IPS-NIHi7 (cell line): ENCODE data around the gene KCNRG.
"Not testable (repeated sequence)": the region's sequence is repeated elsewhere in the genome, so short reads cannot be mapped to it uniquely, and the experiment has no call there.

ENCODE experiments used
- DNase-seq: peaks from one replicate; pipeline ENCODE4 v3.0.0; 2012; ENCODE audit warnings: mixed read lengths; ENCODE audit errors: extremely low spot score

Gene KCNRG, protein sequence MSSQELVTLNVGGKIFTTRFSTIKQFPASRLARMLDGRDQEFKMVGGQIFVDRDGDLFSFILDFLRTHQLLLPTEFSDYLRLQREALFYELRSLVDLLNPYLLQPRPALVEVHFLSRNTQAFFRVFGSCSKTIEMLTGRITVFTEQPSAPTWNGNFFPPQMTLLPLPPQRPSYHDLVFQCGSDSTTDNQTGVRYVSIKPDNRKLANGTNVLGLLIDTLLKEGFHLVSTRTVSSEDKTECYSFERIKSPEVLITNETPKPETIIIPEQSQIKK

DNA sequence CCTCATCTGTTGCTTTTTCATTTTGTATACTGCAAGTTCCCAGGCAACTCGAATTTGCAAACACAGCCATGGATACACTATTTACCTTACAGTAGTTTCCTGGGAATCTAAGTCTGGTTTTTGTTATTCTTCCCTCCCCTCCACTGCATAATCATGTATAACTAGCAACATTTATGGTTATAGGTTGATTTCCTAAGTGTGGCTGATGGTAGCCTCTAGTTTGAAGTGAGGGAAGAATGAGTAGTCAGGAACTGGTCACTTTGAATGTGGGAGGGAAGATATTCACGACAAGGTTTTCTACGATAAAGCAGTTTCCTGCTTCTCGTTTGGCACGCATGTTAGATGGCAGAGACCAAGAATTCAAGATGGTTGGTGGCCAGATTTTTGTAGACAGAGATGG is at the start of gene KCNRG:
Gene KCNRG (plus strand): TSS at position 187 of the 400 bp plus-strand sequence. CDS start 50 bp downstream, at position 237.
- DNase-seq, result peak; percentile 8

DNA sequence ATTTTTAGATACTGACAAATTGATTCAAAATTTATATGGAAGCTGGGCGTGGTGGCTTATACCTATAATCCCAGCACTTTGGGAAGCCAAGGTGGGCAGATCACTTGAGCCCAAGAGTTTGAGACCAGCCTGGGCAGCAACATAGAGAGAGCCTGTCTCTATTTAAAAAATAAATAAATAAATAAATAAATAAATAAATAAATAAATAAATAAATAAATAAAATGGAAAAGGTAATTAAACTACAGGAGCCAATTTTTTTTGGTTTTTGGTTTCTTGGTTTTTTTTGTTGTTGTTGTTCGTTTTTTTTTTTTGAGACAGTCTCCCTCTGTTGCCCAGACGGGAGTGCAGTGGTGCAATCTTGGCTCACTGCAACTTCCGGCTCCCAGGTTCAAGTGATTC is 47.8 kb upstream of the KCNRG start:
- DNase-seq, result no peak

DNA sequence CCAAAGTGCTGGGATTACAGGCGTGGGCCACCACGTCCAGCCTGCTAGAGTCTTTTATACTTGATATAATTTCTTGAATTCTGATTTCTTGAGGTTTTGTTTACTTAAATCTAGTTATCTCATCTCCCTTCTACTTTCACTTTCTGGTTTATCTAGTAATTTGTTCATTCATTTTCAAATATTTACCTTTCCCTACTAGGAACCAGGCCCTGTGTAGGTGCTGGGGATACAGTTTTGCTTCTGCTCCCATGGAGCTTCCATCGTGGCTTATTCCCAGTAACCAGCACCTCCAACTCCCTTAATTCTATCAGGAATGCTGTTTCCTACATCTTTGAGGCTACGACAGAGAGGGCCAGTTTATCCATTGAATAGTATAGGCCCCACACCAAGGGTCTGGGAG is 42.5 kb upstream of the KCNRG start:
- no peak for DNase-seq

DNA sequence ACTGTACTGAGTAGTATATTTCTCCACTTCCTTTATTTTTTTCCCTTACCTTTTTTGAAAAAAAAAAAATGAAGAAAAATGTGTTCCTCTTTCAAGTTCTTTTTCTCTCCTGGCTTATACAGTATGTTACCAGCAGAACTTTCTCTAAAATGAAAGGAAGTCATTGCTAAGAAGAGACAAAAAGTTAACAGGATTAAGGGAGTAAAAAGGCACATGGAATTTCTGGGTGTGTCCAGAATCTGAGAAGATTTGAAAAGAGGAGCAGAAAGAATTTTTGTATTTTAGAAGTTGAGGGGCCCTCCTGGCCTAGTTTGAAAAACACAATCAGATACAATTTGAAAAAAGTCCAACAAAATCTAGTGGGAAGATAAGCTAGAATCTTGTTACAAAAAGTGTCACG is 39.4 kb upstream of the KCNRG start:
- no peak for DNase-seq

DNA sequence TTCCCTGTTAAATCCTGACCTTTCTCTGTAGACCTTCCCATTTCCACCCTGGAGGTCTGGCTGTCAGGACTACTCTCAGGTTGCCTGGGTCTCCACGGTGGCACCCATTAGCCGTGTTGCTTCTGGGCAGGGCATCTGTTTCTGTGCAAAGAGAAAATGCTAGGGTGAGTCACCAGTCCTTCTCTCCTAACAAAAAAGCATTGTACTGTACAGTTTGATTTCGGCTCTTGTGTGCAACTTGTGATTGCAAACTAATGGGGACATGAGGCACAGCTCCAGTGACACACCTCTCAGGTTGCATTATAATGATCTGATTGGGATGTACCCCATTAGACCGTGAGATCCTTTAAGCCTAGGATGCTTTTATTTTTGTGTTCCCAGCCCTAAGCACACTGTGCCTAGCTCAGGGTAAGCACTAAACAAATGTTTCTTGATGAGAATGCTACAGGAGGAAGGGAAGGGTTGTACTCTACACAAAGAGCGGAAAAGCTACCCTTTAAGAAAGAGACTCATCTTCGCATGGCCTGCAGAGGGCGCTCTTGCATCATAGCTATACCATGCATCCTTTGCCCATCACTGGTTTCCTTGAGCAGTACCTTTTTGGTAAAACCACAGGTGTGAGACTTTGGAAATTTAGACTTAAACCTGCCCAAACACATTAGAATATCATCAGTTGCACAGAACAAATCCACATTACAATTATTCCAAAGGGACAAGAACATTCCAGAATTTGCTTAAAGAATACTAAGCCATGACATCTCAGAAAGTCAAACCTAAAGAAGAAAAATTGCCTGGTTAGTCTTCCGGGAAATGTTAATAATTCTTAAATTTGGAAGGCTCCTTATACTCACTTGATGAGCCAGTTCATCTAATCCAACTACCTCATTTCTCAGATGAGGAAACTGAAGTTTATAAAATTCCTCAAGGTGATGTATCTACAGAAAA is 38.7 kb upstream of the KCNRG start:
- peak; percentile 84 for DNase-seq

DNA sequence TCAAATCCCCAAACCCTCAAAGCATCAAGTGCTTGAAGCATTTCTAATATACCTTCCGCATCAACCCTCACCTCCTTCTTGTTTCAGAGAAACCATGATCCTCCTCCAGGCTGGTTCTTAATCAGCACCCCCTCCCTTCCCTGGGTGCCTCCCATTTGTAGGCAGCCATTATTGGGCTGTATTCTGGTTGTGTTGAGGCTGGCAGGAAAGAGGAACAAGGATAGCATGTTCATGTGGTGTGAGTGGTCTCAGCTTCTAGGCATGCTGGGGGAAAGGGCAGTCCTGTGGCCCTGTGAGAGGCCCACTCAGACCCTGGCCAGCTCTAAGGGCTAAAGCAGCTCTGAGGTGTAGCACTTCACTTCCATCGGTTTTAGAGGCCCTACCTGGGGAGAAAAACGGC is 37.3 kb upstream of the KCNRG start:
- no peak for DNase-seq

DNA sequence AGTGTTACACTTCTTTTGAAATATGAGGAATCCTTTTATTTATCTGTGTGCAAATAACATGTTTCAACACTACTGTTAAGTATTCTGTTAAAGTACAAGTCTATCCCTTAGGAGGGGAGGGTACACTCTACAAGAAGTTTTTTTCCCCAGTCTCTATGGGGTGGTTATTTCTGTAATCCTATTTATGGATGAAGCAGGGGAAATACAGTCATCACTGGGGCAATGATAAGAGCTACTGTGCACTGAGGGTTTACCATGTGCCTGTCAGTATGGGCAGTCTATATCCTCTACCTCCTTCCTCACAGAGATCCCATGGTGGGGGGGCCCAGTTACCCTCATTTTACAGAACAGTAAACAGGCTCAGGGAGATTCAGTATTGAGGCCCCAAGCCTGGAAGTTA is 35.0 kb upstream of the KCNRG start:
- DNase-seq, result no peak

DNA sequence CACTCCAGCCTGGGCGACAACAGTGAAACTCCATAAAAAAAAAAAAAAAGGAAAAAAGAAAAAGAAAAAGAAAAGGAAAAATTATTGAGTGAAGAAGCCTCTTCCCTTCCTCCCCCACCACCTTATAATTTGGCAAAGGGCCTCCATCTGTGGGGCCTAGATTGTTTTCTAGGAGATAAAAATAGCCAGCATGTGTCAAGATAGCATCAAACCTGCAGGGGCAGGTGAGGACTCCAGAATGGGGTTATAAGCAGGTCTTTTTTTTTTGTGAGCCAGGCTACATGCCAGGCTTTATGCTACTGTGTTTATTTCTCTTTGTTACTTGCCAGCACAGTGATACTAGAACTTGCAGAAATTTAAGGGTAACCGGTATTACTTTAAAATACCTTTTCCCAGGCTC is 30.1 kb upstream of the KCNRG start:
- DNase-seq, result no peak

DNA sequence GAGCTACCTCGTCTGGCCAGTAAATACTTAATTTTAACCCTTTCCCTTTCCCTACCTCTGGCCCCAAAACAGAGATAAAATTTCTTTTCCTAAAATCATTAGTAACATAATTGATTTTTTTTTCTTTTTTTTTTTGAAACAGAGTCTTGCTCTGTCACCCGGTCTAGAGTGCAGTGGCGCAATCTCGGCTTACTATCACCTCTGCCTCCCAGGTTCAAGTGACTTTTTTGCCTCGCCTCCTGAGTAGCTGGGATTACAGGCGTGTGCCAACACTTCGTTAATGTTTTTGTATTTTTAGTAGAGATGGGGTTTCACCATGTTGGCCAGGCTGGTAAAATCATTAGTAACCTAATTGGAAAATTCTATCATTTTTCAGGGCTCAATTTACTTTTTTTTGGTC is 28.8 kb upstream of the KCNRG start:
- DNase-seq, result no peak

DNA sequence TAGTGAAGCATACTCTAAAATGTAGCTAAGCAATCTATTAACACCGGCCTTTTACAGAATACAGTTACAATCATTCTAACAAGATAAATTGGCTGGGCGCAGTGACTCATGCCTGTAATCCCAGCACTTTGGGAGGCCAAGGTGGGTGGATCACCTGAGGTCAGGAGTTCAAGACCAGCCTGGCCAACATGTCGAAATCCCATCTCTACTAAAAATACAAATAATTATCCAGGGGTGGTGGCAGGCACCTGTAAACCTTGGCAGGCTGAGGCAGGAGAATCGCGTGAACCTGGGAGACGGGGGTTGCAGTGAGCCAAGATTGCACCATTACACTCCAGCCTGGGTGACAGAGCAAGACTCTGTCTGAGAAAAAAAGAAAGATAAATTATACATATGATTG is 24.6 kb upstream of the KCNRG start:
- DNase-seq, result not testable (repeated sequence)

DNA sequence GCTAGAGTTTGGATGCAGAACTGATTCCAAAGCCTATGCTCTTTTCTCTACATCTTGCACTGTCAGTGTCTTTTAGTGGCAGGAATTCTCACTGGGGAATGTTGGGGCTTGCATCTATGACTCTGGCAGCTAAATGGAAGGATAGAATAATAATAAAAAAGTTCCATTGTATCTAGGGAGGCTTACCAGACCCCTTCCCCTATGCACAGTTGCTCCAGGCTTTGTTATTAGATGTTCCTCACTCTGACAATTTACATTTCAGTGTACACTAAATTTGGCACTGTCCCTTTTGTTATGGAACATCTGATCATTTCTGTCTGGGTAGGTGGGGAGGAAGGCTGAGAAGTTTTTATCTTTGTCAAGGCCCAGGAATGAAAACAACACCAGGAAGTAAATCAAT is 22.1 kb upstream of the KCNRG start:
- DNase-seq, result no peak

DNA sequence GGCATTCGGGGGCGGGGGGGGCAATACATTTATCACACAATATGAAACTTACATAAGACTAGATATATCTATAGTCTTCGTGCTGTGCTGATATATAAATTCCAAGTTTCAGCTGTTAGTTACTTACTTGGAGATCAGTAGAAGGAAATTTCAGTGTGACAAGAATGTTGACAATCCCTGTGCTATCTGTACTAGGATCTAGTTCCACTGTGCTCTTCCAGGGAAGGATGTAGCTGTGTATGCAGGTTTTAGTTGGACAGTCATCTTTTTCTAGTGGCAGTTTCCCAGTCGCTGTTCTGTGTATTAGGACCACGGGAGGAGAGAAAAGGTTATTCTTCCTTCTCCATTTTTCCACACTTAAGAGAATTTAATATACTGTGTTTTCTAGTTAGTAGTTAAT is 21.6 kb upstream of the KCNRG start:
- no peak for DNase-seq

DNA sequence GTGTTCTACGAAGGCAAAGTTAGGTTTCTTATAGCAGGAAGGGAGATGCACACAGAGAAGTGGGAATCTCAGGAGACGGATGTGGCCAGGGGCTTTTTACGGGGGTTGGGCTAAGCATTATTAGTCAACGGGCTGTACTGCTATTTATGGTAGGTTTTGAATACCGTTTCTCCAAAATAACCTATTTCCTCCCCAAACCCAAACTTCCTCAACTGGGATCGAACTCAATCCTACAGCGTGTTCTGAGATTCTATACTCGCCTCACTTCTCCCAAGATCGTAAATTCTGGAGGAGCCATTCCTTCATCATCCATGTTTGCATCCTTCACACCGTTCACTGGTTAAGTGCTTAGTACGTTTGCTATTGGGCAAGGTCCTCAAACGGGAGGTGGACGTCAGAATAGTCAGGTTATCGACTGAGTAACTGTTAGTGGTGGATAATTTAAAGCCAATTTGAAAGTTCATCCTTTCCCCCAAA is 19.6 kb upstream of the KCNRG start:
- DNase-seq, result no peak

DNA sequence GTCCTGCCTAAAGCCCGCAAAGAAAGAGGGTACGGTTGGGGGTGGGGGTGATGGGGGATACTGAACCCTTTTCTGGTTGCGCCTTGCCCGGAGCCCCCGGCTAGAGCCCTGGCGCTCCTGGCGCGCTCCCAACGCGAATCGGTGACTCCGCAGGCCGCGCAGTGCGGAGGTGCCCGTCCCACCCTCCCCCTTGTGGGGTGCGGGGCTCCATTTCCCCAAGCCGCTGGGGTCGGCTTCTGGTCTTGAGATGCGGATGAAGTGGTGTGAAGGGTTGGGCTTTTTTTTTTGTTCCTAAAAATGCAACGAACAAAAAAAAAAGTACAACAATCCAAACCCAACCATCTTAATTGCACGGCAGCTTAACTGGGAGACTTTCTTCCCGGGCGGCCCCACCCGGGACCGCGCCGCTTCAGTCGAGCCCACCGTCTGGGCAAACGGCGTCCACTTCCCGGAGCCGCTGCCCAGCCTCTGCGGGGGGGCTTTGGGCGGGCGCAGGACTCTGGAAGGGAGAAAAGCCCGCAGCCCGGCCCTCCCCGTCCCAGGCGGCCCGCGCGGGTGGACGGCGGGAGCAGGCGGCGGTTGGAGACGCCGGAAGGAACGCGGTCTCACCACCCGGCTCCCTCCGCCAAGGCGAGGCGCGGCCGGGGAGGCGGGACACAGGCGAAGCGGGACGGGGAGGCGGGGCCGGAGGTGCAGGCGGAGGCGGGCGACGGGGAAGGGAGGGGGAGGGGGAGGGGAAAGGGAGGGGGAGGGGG is 18.9 kb upstream of the KCNRG start:
- DNase-seq, result peak; percentile 91

DNA sequence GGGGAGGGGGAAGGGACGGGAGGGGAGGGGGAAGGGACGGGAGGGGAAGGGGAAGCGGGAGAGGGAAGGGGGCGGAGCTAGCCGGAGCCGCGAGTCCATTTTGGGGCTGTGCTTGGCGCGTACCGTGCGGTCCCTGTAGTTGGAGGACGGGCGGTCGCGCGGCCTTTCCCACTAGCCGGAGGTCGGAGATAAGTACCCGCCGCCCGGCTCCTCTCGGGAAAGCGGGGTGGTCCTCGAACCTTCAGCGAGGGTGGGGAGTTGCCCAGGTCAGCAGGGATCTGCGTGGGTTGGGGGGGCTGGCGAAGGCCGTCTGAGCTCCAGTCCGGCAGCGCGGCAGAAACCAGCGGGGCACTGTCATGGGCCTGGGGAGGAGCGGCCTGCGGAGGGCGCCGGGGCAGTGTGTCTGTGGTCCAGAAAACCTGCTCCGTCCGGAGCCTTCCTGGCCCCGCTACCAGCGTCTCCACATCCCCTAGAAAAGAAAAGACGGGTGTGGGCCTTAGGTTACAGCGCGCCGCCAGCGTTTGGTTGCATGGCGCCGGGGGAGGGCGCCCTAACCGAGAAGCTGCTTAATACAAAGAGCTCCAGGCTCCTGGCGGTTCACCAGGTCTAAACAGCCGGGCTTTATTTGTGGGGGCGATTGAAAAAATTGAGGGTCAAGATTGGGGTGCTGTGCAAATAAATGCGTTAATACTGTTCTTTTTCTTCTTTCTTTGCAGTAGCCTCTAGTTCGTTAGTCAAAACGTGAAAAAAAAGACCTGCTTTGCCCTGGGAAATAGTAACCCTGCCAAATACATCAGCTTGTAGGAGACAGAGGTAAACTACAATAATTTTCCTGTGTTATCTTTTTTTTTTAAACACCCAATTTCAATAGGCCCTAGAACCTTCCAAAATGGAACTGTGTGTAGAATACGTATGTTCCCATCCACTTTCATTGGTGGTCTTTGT is 18.0 kb upstream of the KCNRG start, which contains the start of gene TRIM13:
Gene TRIM13 (plus strand): TSS at position 92 of the 945 bp plus-strand sequence. CDS start 14,899 bp downstream, outside the sequence.
- DNase-seq, result peak; percentile 70

DNA sequence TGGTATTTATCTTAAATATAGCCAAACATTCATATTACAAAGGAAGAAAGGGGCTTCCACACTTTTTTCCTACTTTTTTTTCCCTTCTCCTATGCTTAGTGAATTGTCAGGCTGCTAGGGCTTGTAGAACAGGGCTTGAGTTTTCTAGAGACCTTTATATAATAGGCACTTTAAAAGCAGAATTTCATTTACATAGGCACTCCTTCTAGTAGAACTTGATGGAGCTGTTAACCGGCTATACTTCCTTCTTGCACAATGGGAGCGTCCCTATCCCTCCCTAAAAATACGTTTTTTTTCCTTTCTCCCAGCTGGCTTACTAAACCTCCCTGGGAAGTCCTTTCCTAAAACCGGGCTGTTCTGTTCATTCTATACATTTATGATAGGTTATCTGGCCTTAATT is 17.3 kb upstream of the KCNRG start:
- no peak for DNase-seq

DNA sequence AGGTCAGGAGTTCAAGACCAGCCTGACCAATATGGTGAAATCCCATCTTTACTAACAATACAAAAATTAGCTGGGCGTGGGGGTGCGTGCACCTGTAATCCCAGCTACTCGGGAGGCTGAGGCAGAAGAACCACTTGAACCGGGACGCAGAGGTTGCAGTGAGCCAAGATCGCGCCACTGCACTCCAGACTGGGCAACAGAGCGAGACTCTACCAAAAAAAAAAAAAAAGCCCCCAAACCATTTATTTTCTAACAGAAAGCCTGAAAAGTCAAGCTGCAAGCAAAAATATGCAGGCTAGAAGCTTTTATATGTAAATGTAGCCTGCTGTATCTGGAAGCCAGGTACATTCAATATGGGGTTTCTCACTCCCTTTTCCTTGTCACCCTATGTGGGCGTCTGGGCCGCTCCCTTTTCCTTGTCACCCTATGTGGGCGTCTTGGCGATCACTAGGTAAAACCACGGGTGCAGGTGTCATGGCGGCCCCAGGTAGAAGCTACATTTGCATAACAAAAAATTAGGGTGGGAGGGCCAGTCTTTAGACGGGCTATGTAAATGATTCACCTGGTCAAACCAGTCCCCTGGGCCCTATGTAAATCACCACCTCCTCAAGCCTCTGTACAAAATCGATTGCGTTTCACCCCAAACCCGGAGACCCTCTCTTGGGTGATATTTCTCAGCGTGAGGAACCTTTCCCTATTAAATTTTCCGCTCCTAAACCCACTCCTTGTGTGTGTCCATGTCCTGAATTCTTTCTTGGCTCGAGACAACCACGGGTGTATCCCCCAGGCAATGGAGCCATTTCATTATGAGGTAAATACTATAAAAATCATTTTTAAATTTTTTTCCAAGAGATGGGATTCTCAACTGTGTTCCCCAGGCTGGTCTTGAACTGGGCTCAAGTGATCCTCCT is 16.3 kb upstream of the KCNRG start:
- peak; percentile 42 for DNase-seq

DNA sequence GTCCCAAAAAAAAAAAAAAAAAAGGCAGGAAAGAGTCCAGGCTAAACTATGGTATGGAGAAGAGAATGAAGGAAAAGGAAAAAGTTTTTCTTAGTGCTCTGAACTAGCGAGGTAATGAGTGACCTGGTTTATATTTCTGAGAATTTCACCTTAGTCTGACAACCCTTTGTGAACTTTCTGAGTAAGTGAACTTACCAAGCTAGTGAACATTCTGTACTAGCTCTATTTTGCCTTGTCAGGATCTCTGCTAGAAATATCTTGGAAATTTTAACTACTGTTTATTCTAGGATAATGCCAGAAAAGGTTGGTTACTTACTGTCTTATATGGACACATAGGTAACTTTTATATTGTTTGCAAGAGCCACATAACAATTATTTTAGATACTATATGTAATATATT is 14.0 kb upstream of the KCNRG start:
- no peak for DNase-seq

DNA sequence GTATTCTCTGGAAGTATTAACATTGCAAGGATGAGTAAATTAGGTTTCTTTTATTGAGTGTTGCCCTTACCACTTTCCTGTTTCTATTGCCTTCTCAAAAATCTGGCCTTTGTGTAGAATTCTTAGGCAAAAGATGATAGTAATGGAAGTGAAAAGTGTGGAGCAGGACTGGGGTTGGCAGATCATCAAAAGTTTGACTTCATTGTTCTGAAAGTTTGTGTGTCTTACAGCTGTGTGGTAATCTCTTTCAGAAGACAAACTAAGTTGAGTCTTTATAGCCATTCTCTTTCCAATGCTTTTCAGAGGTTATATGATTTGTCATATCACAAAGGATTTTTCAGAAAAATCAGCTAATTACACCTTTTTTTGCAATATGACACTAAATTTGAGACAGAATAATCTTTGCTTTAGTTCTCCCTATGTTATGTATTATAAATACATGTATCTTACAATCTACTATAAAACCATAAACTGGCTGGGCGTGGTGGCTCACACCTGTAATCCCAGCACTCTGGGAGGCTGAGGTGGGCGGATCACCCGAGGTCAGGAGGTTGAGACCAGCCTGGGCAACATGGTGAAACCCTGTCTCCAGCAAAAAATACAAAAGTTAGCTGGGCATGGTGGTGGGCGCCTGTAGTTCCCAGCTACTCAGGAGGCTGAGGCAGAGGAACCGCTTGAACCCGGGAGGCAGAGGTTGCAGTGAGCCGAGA is 8.7 kb upstream of the KCNRG start:
- DNase-seq, result no peak
